MM.1S (cell line): ENCODE results near the gene USP20.

Source experiments
- CTCF ChIP-seq: fragments of 300-600 bp; sonication (generic); IDR thresholded peaks from 2 replicates; pipeline ENCODE4 v1.5.1; 2016; ENCODE audit warnings: antibody characterized with exemption, low read length, mixed read lengths
- EZH2phosphoT487 ChIP-seq: fragments of 300-600 bp; sonication (generic); IDR thresholded peaks from 2 replicates; pipeline ENCODE4 v1.6.1; 2018; ENCODE audit warnings: antibody characterized with exemption, low read length

GRCh38 chr9:129863059-129863690 lies 27.9 kb downstream of the USP20 start:
- TF ChIP-seq CTCF: no peak
- no peak for TF ChIP-seq EZH2phosphoT487
